ENCODE results near the gene MYH7B. TPM values are rescaled to one million over a fixed set of nuclear protein-coding genes. Genes with fewer than 3 reads are reported as not detected.

The MYH7B gene
- total RNA-seq, result under 0.01 and 0.18 TPM in 2 replicates

GRCh38 chr20:34955231-34956040, at the start of gene MYH7B, which contains the start of gene GSS:
TSS of gene MYH7B (plus strand) at chr20:34955868. CDS start at chr20:34978006, 22,138 bp downstream.
TSS of gene GSS (minus strand) at chr20:34955806. CDS start at chr20:34951852, 3,954 bp downstream.

Other genes with a start within 250 kb of the MYH7B start
- 3.4 and 5.5 TPM in 2 replicates for gene NCOA6, start 130.2 kb upstream of the MYH7B start, total RNA-seq
- gene GGT7, start 83.0 kb upstream of the MYH7B start, total RNA-seq, result 9.1 and 9.8 TPM in 2 replicates
- 61.7 and 62.3 TPM in 2 replicates for gene ACSS2, start 79.3 kb upstream of the MYH7B start, total RNA-seq
- gene GSS, start 62 bp upstream of the MYH7B start, total RNA-seq, result 53.2 and 63.9 TPM in 2 replicates
- gene TRPC4AP, start 136.9 kb downstream of the MYH7B start, total RNA-seq, result 52.8 and 59.5 TPM in 2 replicates
- gene EDEM2, start 191.5 kb downstream of the MYH7B start, total RNA-seq, result 74.4 and 105 TPM in 2 replicates
- gene PROCR, start 216.2 kb downstream of the MYH7B start, total RNA-seq, result 50.8 and 120 TPM in 2 replicates

All from smooth muscle cell of bladder (primary cell).